Lower leg skin (tissue), 4 donors: ENCODE data around the gene CPVL. TPM values are rescaled to one million over a fixed set of nuclear protein-coding genes. Genes with fewer than 3 reads are reported as not detected.

ENCODE experiments used
- DNase-seq, 2 donors: peaks; one replicate each; pipeline ENCODE4 v3.0.0-alpha.2; 2019; ENCODE audit warnings: low spot score in 2 of 2
- H3K4me3 ChIP-seq: fragments of 200-600 bp; sonication (generic); 2 replicates; pipeline ENCODE4 v1.5.1; 2017; ENCODE audit warnings: mild to moderate bottlenecking, low read depth; ENCODE audit not compliant: poor library complexity, severe bottlenecking
- POLR2A ChIP-seq, 2 donors: fragments of 450-650 bp; IDR thresholded peaks; one replicate each; pipeline ENCODE4 v1.6.1; 2016 to 2017; ENCODE audit warnings: antibody characterized with exemption in 2 of 2, mild to moderate bottlenecking in 1 of 2, moderate library complexity in 1 of 2
- WGBS, 2 donors: methylation state at CpG; one replicate each; pipeline ENCODE4 v1.1.5; 2018; 5-methylcytosine and 5-hydroxymethylcytosine counted together
- intact Hi-C: fragments of 100-400 bp; cut with DNase I; formaldehyde crosslinking; loops from one replicate; pipeline ENCODE4 v1.15.0; 2023; ENCODE audit warnings: low total_unique reads
- total RNA-seq, 4 donors: library from RNA; depleted of rRNA; stranded (reverse); fragments of >200 nt; gene quantifications; one replicate each; pipeline ENCODE4 v1.1.0, GENCODE V29; 2016
- TF ChIP-seq, protein P1 (sequence below), 3 donors: fragments of 450-650 bp; IDR thresholded peaks; one replicate each; pipeline ENCODE4 v1.5.1; 2016; ENCODE audit warnings: antibody characterized with exemption in 3 of 3, mild to moderate bottlenecking in 3 of 3, moderate library complexity in 2 of 3

Gene CPVL
- total RNA-seq, 4 donors from 2014 or later = 8.8 to 17.5 (median 12.6) TPM

DNA sequence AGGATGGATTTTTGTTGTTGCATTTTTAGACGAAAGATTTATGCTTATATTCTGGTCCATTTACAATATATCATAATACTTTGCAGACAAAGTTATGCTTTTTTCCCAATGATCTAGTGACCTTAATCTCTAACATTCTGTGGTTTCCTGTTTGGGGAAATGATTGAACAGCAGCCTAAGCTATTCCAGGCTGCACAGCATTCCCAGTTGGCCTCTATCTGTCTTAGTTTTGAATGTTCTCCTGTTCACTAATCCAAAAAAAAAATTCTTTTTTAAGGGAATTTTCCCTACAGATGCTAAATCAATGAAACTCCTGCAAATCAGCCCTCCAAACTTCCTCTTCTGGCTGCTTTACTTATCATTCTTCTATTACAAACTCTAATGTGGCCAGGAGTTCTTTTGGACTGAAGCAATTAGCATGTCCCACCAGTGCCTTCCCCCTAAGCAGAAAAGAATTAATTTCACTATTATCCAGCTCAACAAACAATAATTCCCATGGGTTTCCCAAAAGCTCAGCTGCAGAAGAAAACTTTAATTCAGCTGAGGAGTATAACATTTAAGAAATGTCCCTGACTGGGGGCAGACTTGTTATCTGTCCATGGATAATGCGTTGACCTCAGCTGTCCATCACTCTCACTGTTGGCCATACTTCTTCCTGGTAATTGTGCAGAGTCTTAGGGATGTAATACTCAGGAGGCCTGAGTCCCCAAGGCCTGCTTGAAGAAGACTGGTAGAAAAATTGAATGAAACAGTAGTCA is 106.3 kb downstream of the CPVL start:
- 55% methylated on average over 2 of the region's 2 CpGs for WGBS, 2 donors
- TF ChIP-seq, protein P1, sequence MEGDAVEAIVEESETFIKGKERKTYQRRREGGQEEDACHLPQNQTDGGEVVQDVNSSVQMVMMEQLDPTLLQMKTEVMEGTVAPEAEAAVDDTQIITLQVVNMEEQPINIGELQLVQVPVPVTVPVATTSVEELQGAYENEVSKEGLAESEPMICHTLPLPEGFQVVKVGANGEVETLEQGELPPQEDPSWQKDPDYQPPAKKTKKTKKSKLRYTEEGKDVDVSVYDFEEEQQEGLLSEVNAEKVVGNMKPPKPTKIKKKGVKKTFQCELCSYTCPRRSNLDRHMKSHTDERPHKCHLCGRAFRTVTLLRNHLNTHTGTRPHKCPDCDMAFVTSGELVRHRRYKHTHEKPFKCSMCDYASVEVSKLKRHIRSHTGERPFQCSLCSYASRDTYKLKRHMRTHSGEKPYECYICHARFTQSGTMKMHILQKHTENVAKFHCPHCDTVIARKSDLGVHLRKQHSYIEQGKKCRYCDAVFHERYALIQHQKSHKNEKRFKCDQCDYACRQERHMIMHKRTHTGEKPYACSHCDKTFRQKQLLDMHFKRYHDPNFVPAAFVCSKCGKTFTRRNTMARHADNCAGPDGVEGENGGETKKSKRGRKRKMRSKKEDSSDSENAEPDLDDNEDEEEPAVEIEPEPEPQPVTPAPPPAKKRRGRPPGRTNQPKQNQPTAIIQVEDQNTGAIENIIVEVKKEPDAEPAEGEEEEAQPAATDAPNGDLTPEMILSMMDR (IDR thresholded peaks at IDR 0.05) = no peak
- TF ChIP-seq POLR2A (IDR thresholded peaks at IDR 0.05) = no peak
- intact Hi-C loops = loop anchor here (10.0 kb wide), 1 partner anchor 105 kb away; no protein-coding TSS in a partner anchor
- H3K4me3 ChIP-seq = no peak overlapping the region
- no peak for DNase-seq

DNA sequence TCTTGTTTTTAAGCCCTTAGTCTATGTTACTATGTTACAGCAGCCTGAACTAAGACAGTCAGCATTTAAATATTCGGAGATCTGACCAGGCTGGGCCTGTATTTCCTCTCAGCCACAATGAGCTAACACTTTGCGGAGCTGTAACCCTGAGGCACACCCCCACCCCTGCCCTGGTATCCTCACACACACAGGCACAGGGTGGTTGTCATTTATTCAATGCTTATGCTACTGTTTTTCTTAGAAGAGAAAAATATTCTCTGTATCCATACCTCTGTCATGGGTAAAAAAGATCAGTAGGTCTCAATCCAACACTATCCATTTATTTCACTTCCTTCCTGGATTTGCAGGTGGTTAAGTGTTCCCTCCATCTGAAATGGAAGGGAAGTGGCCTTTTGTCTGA is 107.9 kb downstream of the CPVL start:
- no peak overlapping the region for H3K4me3 ChIP-seq
- WGBS, 2 donors = 78 to 81% methylated on average over 2 of the region's 2 CpGs
- no peak for DNase-seq
- intact Hi-C loops = loop anchor here (10.0 kb wide), 1 partner anchor 104 kb away; no protein-coding TSS in a partner anchor
- no peak for TF ChIP-seq POLR2A (IDR thresholded peaks at IDR 0.05)
- TF ChIP-seq, protein P1 (IDR thresholded peaks at IDR 0.05) = no peak

DNA sequence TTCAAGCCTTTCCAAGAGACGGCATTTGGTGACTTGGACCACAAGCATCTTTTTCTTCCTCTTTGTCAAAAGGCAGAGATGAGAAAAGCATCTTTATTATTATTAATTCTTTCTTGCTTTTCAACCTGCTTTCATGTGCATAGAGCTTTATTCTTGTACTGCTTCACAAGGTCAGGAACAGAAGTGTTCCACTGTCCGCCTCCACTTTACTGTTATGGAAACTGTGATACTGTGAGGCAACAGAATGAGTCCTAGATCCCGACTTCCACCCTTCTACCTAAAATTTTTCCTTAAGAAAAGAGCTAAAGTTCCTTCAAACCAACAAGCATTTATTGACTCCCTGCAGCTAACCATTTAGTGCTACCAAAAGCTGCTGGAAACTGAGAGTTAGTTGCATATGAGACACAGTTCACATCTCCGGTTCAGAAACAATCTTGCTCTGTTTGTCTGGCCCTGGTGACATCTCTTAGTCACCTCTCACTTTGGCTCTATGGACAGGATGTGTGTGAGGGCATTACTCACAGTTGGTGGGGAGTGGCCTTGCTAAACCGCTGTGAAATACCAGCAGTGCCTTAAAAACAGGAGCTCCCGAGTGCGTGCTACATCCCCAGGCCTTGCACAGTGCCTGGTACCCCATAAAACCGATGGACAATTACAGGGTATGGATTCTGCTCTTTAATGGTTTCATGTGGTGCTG is 111.1 kb downstream of the CPVL start:
- intact Hi-C loops = loop anchor here (10.0 kb wide), 1 partner anchor 100 kb away; no protein-coding TSS in a partner anchor
- DNase-seq = peak in 1 of 2 donors; percentile 49
- 61 to 87% methylated on average over 8 of the region's 8 CpGs for WGBS, 2 donors
- no peak overlapping the region for H3K4me3 ChIP-seq
- TF ChIP-seq POLR2A (IDR thresholded peaks at IDR 0.05) = no peak
- TF ChIP-seq, protein P1 (IDR thresholded peaks at IDR 0.05) = no peak

GRCh38 chr7:29033584-29033983 is 112.8 kb downstream of the CPVL start:
- intact Hi-C loops = loop anchor here (10.0 kb wide), 1 partner anchor 99 kb away; no protein-coding TSS in a partner anchor
- DNase-seq = no peak
- TF ChIP-seq, protein P1 (IDR thresholded peaks at IDR 0.05) = no peak
- no peak for TF ChIP-seq POLR2A (IDR thresholded peaks at IDR 0.05)
- WGBS, 2 donors = 57 to 69% methylated on average over 2 of the region's 2 CpGs
- no peak overlapping the region for H3K4me3 ChIP-seq

DNA sequence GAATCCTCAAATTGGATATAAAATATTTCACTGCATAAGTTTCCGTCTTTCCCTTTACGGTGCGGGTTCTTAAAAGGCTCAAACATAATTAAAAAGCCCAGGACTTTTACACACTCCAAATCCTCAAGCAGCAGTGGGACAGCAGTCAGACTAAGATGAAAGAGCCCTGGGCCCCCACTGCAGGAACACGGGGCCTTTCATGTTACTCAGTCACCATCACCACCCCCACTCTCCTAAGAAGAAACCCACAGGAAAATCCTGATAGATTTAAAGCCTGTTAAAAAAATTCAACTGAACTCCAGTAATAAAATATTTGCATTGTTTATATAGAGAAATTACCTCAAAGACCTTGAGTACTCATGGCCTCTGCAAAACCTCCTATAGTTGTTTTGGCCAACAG is 114.2 kb downstream of the CPVL start:
- TF ChIP-seq, protein P1 (IDR thresholded peaks at IDR 0.05) = no peak
- no peak for TF ChIP-seq POLR2A (IDR thresholded peaks at IDR 0.05)
- 77 to 82% methylated on average over 4 of the region's 4 CpGs for WGBS, 2 donors
- no peak overlapping the region for H3K4me3 ChIP-seq
- intact Hi-C loops = loop anchor here (10.0 kb wide), 1 partner anchor 97 kb away; no protein-coding TSS in a partner anchor
- DNase-seq = no peak
